OCI-LY7 (cell line): Measurements from ENCODE around the gene ISOC2. TPM values are rescaled to one million over a fixed set of nuclear protein-coding genes. Genes with fewer than 3 reads are reported as not detected.

Experiments
- BruUV-seq: library from RNA; stranded (reverse); fragments of 400-500 nt; replicated peaks from 2 replicates; lab custom pipeline; 2021; lab: Mats Ljungman, UMichigan
- CTCF ChIA-PET: fragments of 300-600 bp; sonication (Branson Sonifier 250); formaldehyde crosslinking; loops from one replicate; lab custom pipeline; 2022; ENCODE audit warnings: antibody characterized with exemption; ENCODE audit not compliant: unreplicated experiment; lab: Charles Lee
- POLR2A ChIA-PET: fragments of 300-600 bp; sonication (Branson Sonifier 250); formaldehyde crosslinking; loops from one replicate; lab custom pipeline; 2022; ENCODE audit warnings: antibody characterized with exemption; lab: Charles Lee
- DNase-seq: peaks from one replicate; pipeline ENCODE4 v3.0.0-alpha.2; 2015; ENCODE audit warnings: low spot score
- H2AFZ ChIP-seq: fragments of 200-600 bp; sonication (generic), shearing (Covaris generic); 2 replicates; pipeline ENCODE4 v1.6.1; 2014; ENCODE audit warnings: mild to moderate bottlenecking, antibody characterized with exemption, low read length, moderate library complexity
- H3K27ac ChIP-seq: fragments of 200-600 bp; sonication (generic); 2 replicates; pipeline ENCODE4 v1.5.1; 2014; ENCODE audit warnings: mixed run types, low read depth, mild to moderate bottlenecking, moderate library complexity, low read length, inconsistent platforms; ENCODE audit not compliant: poor library complexity, severe bottlenecking
- H3K36me3 ChIP-seq: fragments of 200-600 bp; sonication (generic); 2 replicates; pipeline ENCODE4 v1.6.1; 2014; ENCODE audit warnings: mild to moderate bottlenecking, antibody characterized with exemption, low read length, moderate library complexity, mixed read lengths; ENCODE audit not compliant: insufficient read depth
- H3K4me1 ChIP-seq: fragments of 200-600 bp; sonication (generic); 2 replicates; pipeline ENCODE4 v1.5.1; 2014; ENCODE audit warnings: mild to moderate bottlenecking, low read length; ENCODE audit not compliant: insufficient read depth, poor library complexity, severe bottlenecking
- H3K4me2 ChIP-seq: fragments of 200-600 bp; sonication (generic); 2 replicates; pipeline ENCODE4 v1.6.1; 2014; ENCODE audit warnings: mild to moderate bottlenecking, low read length
- H3K4me3 ChIP-seq: fragments of 200-600 bp; sonication (generic); 2 replicates; pipeline ENCODE4 v1.5.1; 2014; ENCODE audit warnings: mild to moderate bottlenecking, low read depth, low read length; ENCODE audit not compliant: poor library complexity, severe bottlenecking
- H3K79me2 ChIP-seq: fragments of 200-600 bp; sonication (generic); 2 replicates; pipeline ENCODE4 v1.6.1; 2016; ENCODE audit warnings: low read depth, mild to moderate bottlenecking, low read length, moderate library complexity, mixed read lengths; ENCODE audit not compliant: insufficient read depth
- H3K9me2 ChIP-seq: fragments of 200-600 bp; sonication (generic); 2 replicates; pipeline ENCODE4 v1.6.1; 2016; ENCODE audit warnings: mild to moderate bottlenecking, low read length, mixed read lengths; ENCODE audit not compliant: insufficient read depth
- H3K9me3 ChIP-seq: fragments of 200-600 bp; sonication (generic); 2 replicates; pipeline ENCODE4 v1.6.1; 2014; ENCODE audit warnings: mild to moderate bottlenecking, mixed run types, low read length, mixed read lengths
- H4K20me1 ChIP-seq: fragments of 200-600 bp; sonication (generic); 2 replicates; pipeline ENCODE4 v1.6.1; 2014; ENCODE audit warnings: mild to moderate bottlenecking, antibody characterized with exemption, low read length, moderate library complexity, mixed read lengths; ENCODE audit not compliant: insufficient read depth
- EZH2phosphoT487 ChIP-seq: fragments of 200-600 bp; sonication (generic); IDR thresholded peaks from 2 replicates; pipeline ENCODE4 v1.6.1; 2018; ENCODE audit warnings: low read depth, borderline replicate concordance, mild to moderate bottlenecking, mixed run types, antibody characterized with exemption, low read length, moderate library complexity, mixed read lengths
- intact Hi-C: fragments of 100-400 bp; cut with micrococcal nuclease; formaldehyde crosslinking; loops from one replicate; pipeline ENCODE4 v1.10.0; 2022; ENCODE audit not compliant: unreplicated experiment
- total RNA-seq, 2 experiments: library from RNA; depleted of rRNA in 1 of 2; stranded (reverse); fragments of >200 nt in 1 of 2; shearing (Covaris generic) in 1 of 2; gene quantifications; 2 replicates each; pipeline ENCODE4 v1.2.3, GENCODE V29; 2014 to 2022
- TF ChIP-seq, protein P1 (sequence below): fragments of 200-600 bp; sonication (generic); conservative IDR thresholded peaks from 2 replicates; pipeline ENCODE4 v1.5.1; 2014; ENCODE audit warnings: mild to moderate bottlenecking, antibody characterized with exemption, low read length, moderate library complexity, mixed read lengths

ISOC2 gene
- total RNA-seq, 2 experiments from 2014 or later: 37.0 to 115 TPM

DNA sequence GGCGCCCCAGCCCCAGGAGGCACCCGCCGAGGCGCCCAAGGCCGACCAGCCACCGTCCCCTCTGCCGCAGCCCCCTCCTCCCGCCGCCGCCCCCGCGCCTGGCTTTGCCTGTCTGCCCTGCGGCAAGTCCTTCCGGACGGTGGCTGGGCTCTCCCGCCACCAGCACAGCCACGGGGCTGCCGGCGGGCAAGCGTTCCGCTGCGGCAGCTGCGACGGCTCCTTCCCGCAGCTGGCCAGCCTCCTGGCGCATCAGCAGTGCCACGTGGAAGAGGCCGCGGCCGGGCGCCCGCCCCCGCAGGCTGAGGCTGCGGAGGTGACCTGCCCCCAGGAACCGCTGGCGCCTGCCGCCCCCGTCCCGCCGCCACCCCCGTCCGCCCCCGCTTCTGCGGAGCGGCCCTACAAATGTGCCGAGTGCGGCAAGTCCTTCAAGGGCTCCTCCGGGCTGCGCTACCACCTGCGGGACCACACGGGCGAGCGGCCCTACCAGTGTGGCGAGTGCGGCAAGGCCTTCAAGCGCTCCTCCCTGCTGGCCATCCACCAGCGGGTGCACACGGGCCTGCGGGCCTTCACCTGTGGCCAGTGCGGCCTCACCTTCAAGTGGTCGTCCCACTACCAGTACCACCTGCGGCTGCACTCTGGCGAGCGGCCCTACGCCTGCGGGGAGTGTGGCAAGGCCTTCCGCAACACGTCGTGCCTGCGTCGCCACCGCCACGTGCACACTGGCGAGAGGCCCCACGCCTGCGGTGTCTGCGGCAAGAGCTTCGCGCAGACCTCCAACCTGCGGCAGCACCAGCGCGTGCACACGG is 20.9 kb upstream of the ISOC2 start:
- H3K4me2 ChIP-seq: no peak overlapping the region
- TF ChIP-seq, protein P1, sequence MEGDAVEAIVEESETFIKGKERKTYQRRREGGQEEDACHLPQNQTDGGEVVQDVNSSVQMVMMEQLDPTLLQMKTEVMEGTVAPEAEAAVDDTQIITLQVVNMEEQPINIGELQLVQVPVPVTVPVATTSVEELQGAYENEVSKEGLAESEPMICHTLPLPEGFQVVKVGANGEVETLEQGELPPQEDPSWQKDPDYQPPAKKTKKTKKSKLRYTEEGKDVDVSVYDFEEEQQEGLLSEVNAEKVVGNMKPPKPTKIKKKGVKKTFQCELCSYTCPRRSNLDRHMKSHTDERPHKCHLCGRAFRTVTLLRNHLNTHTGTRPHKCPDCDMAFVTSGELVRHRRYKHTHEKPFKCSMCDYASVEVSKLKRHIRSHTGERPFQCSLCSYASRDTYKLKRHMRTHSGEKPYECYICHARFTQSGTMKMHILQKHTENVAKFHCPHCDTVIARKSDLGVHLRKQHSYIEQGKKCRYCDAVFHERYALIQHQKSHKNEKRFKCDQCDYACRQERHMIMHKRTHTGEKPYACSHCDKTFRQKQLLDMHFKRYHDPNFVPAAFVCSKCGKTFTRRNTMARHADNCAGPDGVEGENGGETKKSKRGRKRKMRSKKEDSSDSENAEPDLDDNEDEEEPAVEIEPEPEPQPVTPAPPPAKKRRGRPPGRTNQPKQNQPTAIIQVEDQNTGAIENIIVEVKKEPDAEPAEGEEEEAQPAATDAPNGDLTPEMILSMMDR: no peak
- no peak for TF ChIP-seq EZH2phosphoT487
- H3K9me3 ChIP-seq: no peaks in the 10 kb centered on the region
- intact Hi-C loops: no loop called here
- no peak overlapping the region for H3K27ac ChIP-seq
- H2AFZ ChIP-seq: no peak overlapping the region
- POLR2A ChIA-PET: interaction anchor here (0.6 kb wide), 1 partner anchor 14 kb away, joined by 5 read pairs; no protein-coding TSS in a partner anchor
- no peaks in the 10 kb centered on the region; the same call in 1 of the 2 replicates for H3K36me3 ChIP-seq
- CTCF ChIA-PET: no interaction called here
- H3K9me2 ChIP-seq: no peaks in the 10 kb centered on the region
- H3K79me2 ChIP-seq: peaks cover 13% of the 10 kb centered on the region; the same call in 1 of the 2 replicates
- no peak for DNase-seq
- no TSS peak for BruUV-seq
- no peak overlapping the region for H3K4me3 ChIP-seq
- H3K4me1 ChIP-seq: peaks cover 42% of the 10 kb centered on the region
- H4K20me1 ChIP-seq: no peaks in the 10 kb centered on the region

DNA sequence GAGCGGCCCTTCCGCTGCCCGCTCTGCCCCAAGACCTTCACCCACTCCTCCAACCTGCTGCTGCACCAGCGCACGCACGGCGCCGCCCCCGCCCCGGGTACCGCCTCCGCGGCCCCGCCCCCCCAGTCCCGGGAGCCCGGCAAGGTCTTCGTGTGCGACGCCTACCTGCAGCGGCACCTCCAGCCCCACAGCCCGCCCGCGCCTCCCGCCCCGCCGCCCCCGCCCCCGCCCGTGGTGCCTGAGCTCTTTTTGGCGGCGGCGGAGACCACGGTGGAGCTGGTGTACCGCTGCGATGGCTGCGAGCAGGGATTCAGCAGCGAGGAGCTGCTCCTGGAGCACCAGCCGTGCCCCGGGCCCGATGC is 20.3 kb upstream of the ISOC2 start:
- POLR2A ChIA-PET: interaction anchor here (0.6 kb wide), 1 partner anchor 13 kb away, joined by 5 read pairs; no protein-coding TSS in a partner anchor
- intact Hi-C loops: no loop called here
- Histone ChIP-seq H3K27ac (no peak overlapping the region), H3K4me2 (no peak overlapping the region), H2AFZ (no peak overlapping the region), H3K9me3 (no peaks in the 10 kb centered on the region), H3K36me3 (no peaks in the 10 kb centered on the region; the same call in 1 of the 2 replicates), H3K79me2 (peaks cover 13% of the 10 kb centered on the region; the same call in 1 of the 2 replicates), H3K4me3 (no peak overlapping the region), H3K4me1 (peaks cover 36% of the 10 kb centered on the region), H4K20me1 (no peaks in the 10 kb centered on the region), H3K9me2 (no peaks in the 10 kb centered on the region)
- CTCF ChIA-PET: no interaction called here
- no peak for TF ChIP-seq EZH2phosphoT487
- TF ChIP-seq, protein P1: no peak
- no TSS peak for BruUV-seq
- DNase-seq: no peak
